Measurements from ENCODE around the gene GALNT13. TPM values are rescaled to one million over a fixed set of nuclear protein-coding genes. Genes with fewer than 3 reads are reported as not detected.

Gene GALNT13
- total and polyA plus RNA-seq, 2 of the 13 experiments (the other 11 are each of a cell fraction or from before 2014, with no cell fraction given): 1.3 to 5.0 TPM

GRCh38 chr2:154449951-154450658 lies 578.4 kb downstream of the GALNT13 start (continued):
- peak; percentile 99 for TF ChIP-seq HOMEZ (CRISPR knock-in tag; IDR thresholded peaks at IDR 0.05; ENCODE audit: low read depth)
- no peak for TF ChIP-seq FOXM1 (CRISPR knock-in tag; IDR thresholded peaks at IDR 0.05)
- TF ChIP-seq, protein P1, sequence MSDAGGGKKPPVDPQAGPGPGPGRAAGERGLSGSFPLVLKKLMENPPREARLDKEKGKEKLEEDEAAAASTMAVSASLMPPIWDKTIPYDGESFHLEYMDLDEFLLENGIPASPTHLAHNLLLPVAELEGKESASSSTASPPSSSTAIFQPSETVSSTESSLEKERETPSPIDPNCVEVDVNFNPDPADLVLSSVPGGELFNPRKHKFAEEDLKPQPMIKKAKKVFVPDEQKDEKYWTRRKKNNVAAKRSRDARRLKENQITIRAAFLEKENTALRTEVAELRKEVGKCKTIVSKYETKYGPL (CRISPR knock-in tag; IDR thresholded peaks at IDR 0.05): no peak
- no peak for TF ChIP-seq GMEB2 (CRISPR knock-in tag; IDR thresholded peaks at IDR 0.05; ENCODE audit: low read depth)
- TF ChIP-seq, protein P2, sequence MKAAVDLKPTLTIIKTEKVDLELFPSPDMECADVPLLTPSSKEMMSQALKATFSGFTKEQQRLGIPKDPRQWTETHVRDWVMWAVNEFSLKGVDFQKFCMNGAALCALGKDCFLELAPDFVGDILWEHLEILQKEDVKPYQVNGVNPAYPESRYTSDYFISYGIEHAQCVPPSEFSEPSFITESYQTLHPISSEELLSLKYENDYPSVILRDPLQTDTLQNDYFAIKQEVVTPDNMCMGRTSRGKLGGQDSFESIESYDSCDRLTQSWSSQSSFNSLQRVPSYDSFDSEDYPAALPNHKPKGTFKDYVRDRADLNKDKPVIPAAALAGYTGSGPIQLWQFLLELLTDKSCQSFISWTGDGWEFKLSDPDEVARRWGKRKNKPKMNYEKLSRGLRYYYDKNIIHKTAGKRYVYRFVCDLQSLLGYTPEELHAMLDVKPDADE (CRISPR knock-in tag; IDR thresholded peaks at IDR 0.05): no peak
- peak; percentile 65; the same call in 1 of the 2 replicates for TF ChIP-seq KDM3A (CRISPR knock-in tag; IDR thresholded peaks at IDR 0.05; ENCODE audit: low read depth)
- TF ChIP-seq, protein P3, sequence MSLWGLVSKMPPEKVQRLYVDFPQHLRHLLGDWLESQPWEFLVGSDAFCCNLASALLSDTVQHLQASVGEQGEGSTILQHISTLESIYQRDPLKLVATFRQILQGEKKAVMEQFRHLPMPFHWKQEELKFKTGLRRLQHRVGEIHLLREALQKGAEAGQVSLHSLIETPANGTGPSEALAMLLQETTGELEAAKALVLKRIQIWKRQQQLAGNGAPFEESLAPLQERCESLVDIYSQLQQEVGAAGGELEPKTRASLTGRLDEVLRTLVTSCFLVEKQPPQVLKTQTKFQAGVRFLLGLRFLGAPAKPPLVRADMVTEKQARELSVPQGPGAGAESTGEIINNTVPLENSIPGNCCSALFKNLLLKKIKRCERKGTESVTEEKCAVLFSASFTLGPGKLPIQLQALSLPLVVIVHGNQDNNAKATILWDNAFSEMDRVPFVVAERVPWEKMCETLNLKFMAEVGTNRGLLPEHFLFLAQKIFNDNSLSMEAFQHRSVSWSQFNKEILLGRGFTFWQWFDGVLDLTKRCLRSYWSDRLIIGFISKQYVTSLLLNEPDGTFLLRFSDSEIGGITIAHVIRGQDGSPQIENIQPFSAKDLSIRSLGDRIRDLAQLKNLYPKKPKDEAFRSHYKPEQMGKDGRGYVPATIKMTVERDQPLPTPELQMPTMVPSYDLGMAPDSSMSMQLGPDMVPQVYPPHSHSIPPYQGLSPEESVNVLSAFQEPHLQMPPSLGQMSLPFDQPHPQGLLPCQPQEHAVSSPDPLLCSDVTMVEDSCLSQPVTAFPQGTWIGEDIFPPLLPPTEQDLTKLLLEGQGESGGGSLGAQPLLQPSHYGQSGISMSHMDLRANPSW (CRISPR knock-in tag; IDR thresholded peaks at IDR 0.05; ENCODE audit: borderline replicate concordance): peak; percentile 81; the same call in 1 of the 2 replicates
- TF ChIP-seq ZNF503 (CRISPR knock-in tag; IDR thresholded peaks at IDR 0.05): peak; percentile 80
- TF ChIP-seq ETV6 (CRISPR knock-in tag; conservative IDR thresholded peaks at IDR 0.05): no peak
- peak; percentile 72; the same call in 1 of the 2 replicates for TF ChIP-seq THYN1 (CRISPR knock-in tag; IDR thresholded peaks at IDR 0.05; ENCODE audit: borderline replicate concordance, low read depth)
- TF ChIP-seq HNRNPUL1 (IDR thresholded peaks at IDR 0.05; ENCODE audit: low read depth, low read length): peak; percentile 92
- no peak for TF ChIP-seq ZNF878 (CRISPR knock-in tag; IDR thresholded peaks at IDR 0.05)
- TF ChIP-seq, protein P4, sequence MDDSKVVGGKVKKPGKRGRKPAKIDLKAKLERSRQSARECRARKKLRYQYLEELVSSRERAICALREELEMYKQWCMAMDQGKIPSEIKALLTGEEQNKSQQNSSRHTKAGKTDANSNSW (CRISPR knock-in tag; IDR thresholded peaks at IDR 0.05; ENCODE audit: borderline replicate concordance): no peak
- peak; percentile 62; the same call in 1 of the 2 replicates for TF ChIP-seq ZNF331 (CRISPR knock-in tag; IDR thresholded peaks at IDR 0.05)
- no peak for TF ChIP-seq DBP (CRISPR knock-in tag; IDR thresholded peaks at IDR 0.05; ENCODE audit: not compliant biosample characterization)
